Ecto neural progenitor cell (in vitro differentiated cells): ENCODE results near the gene KLRK1.
"Not testable (repeated sequence)": the region's sequence is repeated elsewhere in the genome, so short reads cannot be mapped to it uniquely, and the experiment has no call there.

Source experiments
- DNase-seq: peaks from one replicate; pipeline ENCODE4 v3.0.0-alpha.2; 2018; ENCODE audit warnings: low spot score

KLRK1 gene

GRCh38 chr12:10362828-10363657 is 26.8 kb downstream of the KLRK1 start:
- DNase-seq, result no peak

GRCh38 chr12:10362325-10362724 is 27.5 kb downstream of the KLRK1 start:
- no peak for DNase-seq

DNA sequence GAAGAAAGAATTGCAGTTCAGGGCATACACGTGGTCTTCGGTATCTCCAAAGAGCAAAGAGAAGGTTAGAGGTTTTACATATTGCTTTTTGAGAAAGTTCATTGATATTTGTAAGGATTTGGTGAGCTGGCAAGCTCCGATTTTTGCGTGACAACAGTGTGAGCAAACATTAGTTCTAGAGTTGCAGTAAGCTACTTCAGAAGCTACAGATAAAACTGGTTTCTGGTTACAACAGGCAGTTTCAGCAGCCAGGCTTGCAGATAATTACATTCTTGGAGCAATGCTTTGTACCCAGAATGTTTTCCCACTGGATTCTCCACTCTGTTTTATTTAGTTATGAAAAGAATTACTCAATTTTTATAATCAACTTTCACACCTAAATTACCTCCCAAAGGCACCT is 28.2 kb downstream of the KLRK1 start:
- no peak for DNase-seq

- no peak for DNase-seq
Observed at GRCh38 chr12:10361084-10361483, 28.8 kb downstream of the KLRK1 start.

DNA sequence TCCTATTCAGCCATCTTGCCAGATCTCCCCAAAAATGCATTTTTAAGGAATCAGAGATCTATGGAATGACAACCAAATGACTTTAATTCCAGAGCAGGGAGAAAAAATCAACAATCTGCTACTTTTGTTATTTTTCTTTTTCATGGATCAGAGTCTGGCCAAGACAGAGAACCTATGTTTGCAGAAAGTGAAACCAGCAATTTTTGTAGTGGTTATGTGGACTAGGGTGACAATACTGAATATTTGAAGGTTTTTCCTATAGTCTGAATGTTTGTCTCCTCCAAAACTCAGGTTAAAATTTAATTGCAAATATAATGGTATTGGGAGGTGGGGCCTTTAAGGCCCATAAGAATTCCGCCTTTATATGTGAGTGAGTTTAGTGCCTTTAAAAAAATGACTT is 30.9 kb downstream of the KLRK1 start:
- no peak for DNase-seq

GRCh38 chr12:10358131-10358530 is 31.7 kb downstream of the KLRK1 start:
- DNase-seq, result no peak

DNA sequence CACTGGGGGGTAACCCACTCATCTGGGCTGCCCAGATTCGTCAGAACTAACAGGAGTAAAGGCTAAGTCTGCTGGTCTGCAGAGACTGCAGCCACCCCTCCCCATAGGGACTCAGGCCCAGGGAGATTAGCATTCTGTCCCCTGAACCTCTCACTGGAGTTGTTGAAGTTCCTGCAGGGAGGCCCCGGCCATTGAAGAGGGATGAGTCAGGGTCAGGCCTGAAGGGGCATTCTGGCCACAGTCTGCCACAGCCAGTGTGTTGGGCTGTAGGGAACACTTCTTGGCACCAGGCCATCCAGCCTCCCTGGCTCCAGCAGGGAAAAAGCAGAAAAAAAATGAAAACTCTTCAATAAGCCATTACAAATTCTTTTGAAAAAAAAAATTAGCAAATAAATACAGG is 35.3 kb downstream of the KLRK1 start:
- no peak for DNase-seq

DNA sequence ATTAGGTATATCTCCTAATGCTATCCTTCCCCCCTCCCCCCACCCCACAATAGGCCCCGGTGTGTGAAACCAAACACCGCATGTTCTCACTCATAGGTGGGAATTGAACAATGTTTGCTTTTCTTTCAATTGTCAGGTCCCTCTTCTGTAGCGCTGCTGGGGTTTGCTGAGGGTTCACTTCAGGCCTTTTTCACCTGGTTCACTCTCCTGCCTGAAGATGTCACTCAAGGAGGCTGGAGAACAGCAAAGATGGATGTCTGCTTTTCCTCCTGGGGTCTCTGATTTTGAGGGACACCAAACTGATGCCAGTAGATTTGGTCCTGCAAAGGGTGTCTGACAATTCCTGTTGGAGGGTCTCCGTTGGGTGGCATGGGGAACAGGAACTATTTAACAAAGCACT is 35.8 kb downstream of the KLRK1 start:
- DNase-seq, result no peak

DNA sequence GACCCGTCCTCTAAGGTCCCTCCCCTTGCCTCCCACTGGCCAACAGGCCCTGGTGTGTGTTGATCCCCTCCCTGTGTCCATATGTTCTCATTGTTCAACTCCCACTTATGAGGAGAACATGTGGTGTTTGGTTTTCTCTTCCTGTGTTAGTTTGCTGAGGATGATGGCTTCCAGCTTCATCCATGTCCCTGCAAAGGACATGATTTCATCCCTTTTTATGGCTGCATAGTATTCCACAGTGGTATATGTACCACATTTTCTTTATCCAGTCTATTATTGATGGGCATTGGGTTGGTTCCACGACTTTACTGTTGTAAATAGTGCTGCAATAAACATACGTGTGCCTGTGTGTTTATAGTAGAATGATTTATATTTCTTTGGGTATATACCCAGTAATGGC is 38.4 kb downstream of the KLRK1 start:
- not testable (repeated sequence) for DNase-seq

GRCh38 chr12:10341892-10342509 is 47.8 kb downstream of the KLRK1 start:
- no peak for DNase-seq

DNA sequence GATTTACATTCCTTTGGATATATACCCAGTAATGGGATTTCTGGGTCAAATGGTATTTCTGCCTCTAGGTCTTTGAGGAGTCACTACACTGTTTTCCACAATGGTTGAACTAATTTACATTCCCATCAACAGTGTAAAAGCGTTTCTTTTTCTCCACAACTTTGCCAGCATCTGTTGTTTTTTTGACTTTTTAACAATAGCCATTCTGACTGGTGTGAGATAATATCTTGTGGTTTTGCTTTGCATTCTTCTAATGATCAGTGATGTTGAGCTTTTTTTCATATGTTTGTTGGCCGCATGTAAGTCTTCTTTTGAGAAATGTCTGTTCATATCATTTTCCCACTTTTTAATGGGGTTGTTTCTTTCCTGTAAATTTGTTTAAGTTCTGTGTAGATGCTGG is 48.9 kb downstream of the KLRK1 start:
- DNase-seq, result not testable (repeated sequence)

DNA sequence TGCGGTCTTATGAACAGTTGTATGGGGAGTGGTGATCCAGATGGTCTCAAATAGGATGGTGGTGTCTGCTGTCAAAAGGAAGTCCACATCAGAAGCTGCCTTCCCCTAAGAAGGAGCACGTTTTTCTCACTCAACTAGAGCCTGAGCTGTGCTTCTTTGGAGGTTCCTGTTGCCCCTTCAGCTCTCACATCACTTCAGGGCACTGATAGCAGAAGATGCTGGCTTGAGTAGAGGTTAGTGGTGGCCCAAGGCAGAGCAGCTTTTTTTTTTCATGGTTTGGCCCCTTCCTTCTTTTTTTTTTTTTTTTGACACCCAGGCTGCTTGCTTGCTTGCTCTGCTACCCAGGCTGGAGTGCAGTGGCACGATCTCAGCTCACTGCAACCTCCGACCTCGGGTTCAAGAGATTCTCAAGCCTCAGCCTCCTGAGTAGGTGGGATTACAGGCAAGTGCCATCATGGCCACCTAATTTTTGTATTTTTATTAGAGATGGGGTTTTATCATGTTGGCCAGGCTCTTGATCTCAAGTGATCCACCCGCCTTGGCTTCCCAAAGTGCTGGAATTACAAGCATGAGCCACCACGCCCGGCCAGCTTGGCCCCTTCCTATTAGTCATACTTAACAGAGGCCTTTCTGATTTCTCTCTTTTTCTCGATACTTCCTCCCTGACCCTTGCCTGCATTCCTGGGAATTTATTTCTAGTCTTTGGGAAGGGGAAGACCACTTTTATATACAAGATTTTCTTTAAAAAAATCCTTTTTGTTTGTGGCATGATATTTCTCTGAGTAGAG is 50.6 kb downstream of the KLRK1 start:
- no peak for DNase-seq

DNA sequence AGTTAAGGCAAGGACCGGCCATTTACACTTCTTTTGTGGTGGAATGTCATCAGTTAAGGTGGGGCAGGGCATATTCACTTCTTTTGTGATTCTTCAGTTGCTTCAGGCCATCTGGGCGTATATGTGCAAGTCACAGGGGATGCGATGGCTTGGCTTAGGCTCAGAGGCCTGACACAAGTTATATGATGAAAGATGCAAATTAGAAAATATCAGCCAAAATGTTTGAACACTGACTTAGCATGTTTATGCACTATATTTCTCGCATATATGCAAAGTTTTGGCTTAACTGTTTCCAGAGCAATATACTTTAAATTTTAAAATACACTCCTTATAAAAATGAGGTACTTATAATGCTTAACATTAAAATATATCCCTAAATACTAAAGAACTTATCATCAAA is 51.4 kb downstream of the KLRK1 start:
- not testable (repeated sequence) for DNase-seq

GRCh38 chr12:10336196-10336595 is 53.6 kb downstream of the KLRK1 start:
- not testable (repeated sequence) for DNase-seq

GRCh38 chr12:10331642-10332239 is 58.1 kb downstream of the KLRK1 start:
- DNase-seq, result no peak

GRCh38 chr12:10328691-10329090 is 61.1 kb downstream of the KLRK1 start:
- DNase-seq, result not testable (repeated sequence)
